Measurements from ENCODE around the gene SIGLEC9.
A peak's percentile ranks its signal among the peaks of the same experiment; 100 is the strongest.

Gene SIGLEC9

GRCh38 chr19:51097166-51097738, 27.5 kb upstream of the SIGLEC9 start:
- DNase-seq (ENCODE audit: low read depth): peak; percentile 64

GRCh38 chr19:51097796-51098195, 26.9 kb upstream of the SIGLEC9 start:
- DNase-seq (ENCODE audit: low read depth): no peak

- no peak for DNase-seq (ENCODE audit: low read depth)
Measured at GRCh38 chr19:51098365-51099046, 26.2 kb upstream of the SIGLEC9 start.

GRCh38 chr19:51099047-51099382, 25.7 kb upstream of the SIGLEC9 start:
- DNase-seq (ENCODE audit: low read depth): no peak

GRCh38 chr19:51100601-51101000, 24.1 kb upstream of the SIGLEC9 start:
- no peak for DNase-seq (ENCODE audit: low read depth)

GRCh38 chr19:51101171-51101865, 23.4 kb upstream of the SIGLEC9 start:
- peak; percentile 16 for DNase-seq (ENCODE audit: low read depth)

GRCh38 chr19:51102991-51103390, 21.7 kb upstream of the SIGLEC9 start:
- no peak for DNase-seq (ENCODE audit: low read depth)

- no peak for DNase-seq (ENCODE audit: low read depth)
Measured at GRCh38 chr19:51103926-51104341, 20.8 kb upstream of the SIGLEC9 start.

GRCh38 chr19:51107406-51108065, 17.2 kb upstream of the SIGLEC9 start:
- peak; percentile 52 for DNase-seq (ENCODE audit: low read depth)

GRCh38 chr19:51108066-51108804, 16.5 kb upstream of the SIGLEC9 start, which contains the start of gene CTU1:
Gene CTU1, minus strand, starts transcription at chr19:51108409. Its CDS starts 3,840 bp downstream, at chr19:51104569.
- DNase-seq (ENCODE audit: low read depth): peak; percentile 99

- DNase-seq (ENCODE audit: low read depth): no peak
Measured at GRCh38 chr19:51108805-51109146, 15.9 kb upstream of the SIGLEC9 start.

- DNase-seq (ENCODE audit: low read depth): no peak
Measured at GRCh38 chr19:51110666-51110971, 14.1 kb upstream of the SIGLEC9 start.

- DNase-seq (ENCODE audit: low read depth): no peak
Measured at GRCh38 chr19:51111606-51112005, 13.1 kb upstream of the SIGLEC9 start.

- DNase-seq (ENCODE audit: low read depth): no peak
Measured at GRCh38 chr19:51114087-51114729, 10.5 kb upstream of the SIGLEC9 start.

- no peak for DNase-seq (ENCODE audit: low read depth)
Measured at GRCh38 chr19:51116736-51117286, 7.9 kb upstream of the SIGLEC9 start.

- DNase-seq (ENCODE audit: low read depth): no peak
Measured at GRCh38 chr19:51119101-51119500, 5.6 kb upstream of the SIGLEC9 start.

GRCh38 chr19:51119611-51120010, 5.1 kb upstream of the SIGLEC9 start:
- DNase-seq (ENCODE audit: low read depth): no peak

GRCh38 chr19:51120160-51120559, 4.5 kb upstream of the SIGLEC9 start:
- no peak for DNase-seq (ENCODE audit: low read depth)

GRCh38 chr19:51121257-51121656, 3.4 kb upstream of the SIGLEC9 start:
- no peak for DNase-seq (ENCODE audit: low read depth)

GRCh38 chr19:51122112-51122981, 2.4 kb upstream of the SIGLEC9 start:
- DNase-seq (ENCODE audit: low read depth): no peak

- DNase-seq (ENCODE audit: low read depth): no peak
Measured at GRCh38 chr19:51123381-51123800, 1.3 kb upstream of the SIGLEC9 start.

All from EH (cell line).